ENCODE data around the gene MRNIP.

GRCh38 chr5:179905161-179905560 is 46.5 kb upstream of the MRNIP start:
- TF ChIP-seq CTCF (IDR thresholded peaks at IDR 0.05; ENCODE audit: insufficient read depth, low read length) (no peak), GABPA (IDR thresholded peaks at IDR 0.05; ENCODE audit: low read depth) (no peak)

Measured in HL-60 (cell line).